ENCODE data around the gene FHIT. TPM values are rescaled to one million over a fixed set of nuclear protein-coding genes. Genes with fewer than 3 reads are reported as not detected.

Gene FHIT
- total and polyA plus RNA-seq, 8 donors = 1.8 to 10.6 (median 7.1) TPM

GRCh38 chr3:60463685-60464084 lies 787.6 kb downstream of the FHIT start:
- TF ChIP-seq EP300 (IDR thresholded peaks at IDR 0.05) (no peak), POLR2AphosphoS5 (IDR thresholded peaks at IDR 0.05) (no peak), POLR2A (IDR thresholded peaks at IDR 0.05) (no peak), CTCF (IDR thresholded peaks at IDR 0.05) (no peak)
- peak in 1 of 2 donors; percentile 47 for DNase-seq
- peaks cover 0 to 10% (median 0%) of the 10 kb centered on the region in 4 donors for H3K4me1 ChIP-seq
- H3K9me3 ChIP-seq = peaks cover 0 to 17% (median 7%) of the 10 kb centered on the region in 4 donors
- H3K36me3 ChIP-seq = no peaks in the 10 kb centered on the region
- WGBS, 5 donors = 13 to 47% (median 18%) methylated on average over 1 of the region's 1 CpG
- H3K27ac ChIP-seq = no peak overlapping the region
- intact Hi-C loops (cut with DNase I; ENCODE audit: low total_unique reads) = no loop called here
- no peak overlapping the region for H3K4me3 ChIP-seq
- no peaks in the 10 kb centered on the region for H3K27me3 ChIP-seq

GRCh38 chr3:60461267-60461666 lies 790.0 kb downstream of the FHIT start:
- 70 to 92% (median 83%) methylated on average over 4 of the region's 4 CpGs for WGBS, 5 donors
- no peak for TF ChIP-seq EP300 (IDR thresholded peaks at IDR 0.05)
- TF ChIP-seq POLR2AphosphoS5 (IDR thresholded peaks at IDR 0.05) = no peak
- TF ChIP-seq CTCF (IDR thresholded peaks at IDR 0.05) = no peak
- no peak for TF ChIP-seq POLR2A (IDR thresholded peaks at IDR 0.05)
- Histone ChIP-seq H3K27ac (no peak overlapping the region), H3K4me3 (no peak overlapping the region), H3K9me3 (peaks cover 0 to 14% (median 6%) of the 10 kb centered on the region in 4 donors), H3K4me1 (peaks cover 0 to 10% (median 0%) of the 10 kb centered on the region in 4 donors), H3K36me3 (no peaks in the 10 kb centered on the region), H3K27me3 (no peaks in the 10 kb centered on the region)
- intact Hi-C loops (cut with DNase I; ENCODE audit: low total_unique reads) = no loop called here
- DNase-seq = no peak

- Histone ChIP-seq H3K9me3 (no peaks in the 10 kb centered on the region), H3K27ac (no peak overlapping the region), H3K27me3 (no peaks in the 10 kb centered on the region), H3K4me1 (no peaks in the 10 kb centered on the region), H3K4me3 (no peak overlapping the region), H3K36me3 (no peaks in the 10 kb centered on the region)
- TF ChIP-seq CTCF (IDR thresholded peaks at IDR 0.05) (no peak), POLR2AphosphoS5 (IDR thresholded peaks at IDR 0.05) (no peak), POLR2A (IDR thresholded peaks at IDR 0.05) (no peak), EP300 (IDR thresholded peaks at IDR 0.05) (no peak)
- DNase-seq = no peak
- WGBS, 5 donors = 54 to 68% (median 62%) methylated on average over 2 of the region's 2 CpGs
- intact Hi-C loops (cut with DNase I; ENCODE audit: low total_unique reads) = no loop called here
These were observed 795.1 kb downstream of the FHIT start for GRCh38 chr3:60456180-60456579.

- H3K27ac ChIP-seq = no peak overlapping the region
These were observed 797.9 kb downstream of the FHIT start for GRCh38 chr3:60453326-60453725.

More at GRCh38 chr3:60453326-60453725, 797.9 kb downstream of the FHIT start:
- Histone ChIP-seq H3K9me3 (no peaks in the 10 kb centered on the region), H3K36me3 (no peaks in the 10 kb centered on the region), H3K27me3 (no peaks in the 10 kb centered on the region), H3K4me3 (no peak overlapping the region), H3K4me1 (no peaks in the 10 kb centered on the region)
- no peak for DNase-seq
- 71 to 82% (median 79%) methylated on average over 3 of the region's 3 CpGs for WGBS, 5 donors
- intact Hi-C loops (cut with DNase I; ENCODE audit: low total_unique reads) = no loop called here
- TF ChIP-seq POLR2AphosphoS5 (IDR thresholded peaks at IDR 0.05) (no peak), CTCF (IDR thresholded peaks at IDR 0.05) (no peak), POLR2A (IDR thresholded peaks at IDR 0.05) (no peak), EP300 (IDR thresholded peaks at IDR 0.05) (no peak)
